Pancreas (tissue), 10 donors: ENCODE data around the gene TM4SF1. TPM values are rescaled to one million over a fixed set of nuclear protein-coding genes. Genes with fewer than 3 reads are reported as not detected.

Experiments used
- ATAC-seq, 4 donors: fragments of 200-7000 bp; cut with Tn5 transposase; one replicate each; pipeline versions ENCODE4 v1.8.0 to v1.9.1; 2020; ENCODE audit warnings: mild to moderate bottlenecking in 4 of 4, moderate library complexity in 4 of 4
- DNase-seq, 6 donors: peaks; one replicate each; pipeline ENCODE4 v3.0.0-alpha.2; 2020
- FAIRE-seq: peaks from 2 replicates; lab custom pipeline; 2012; peaks lifted over from hg19 to GRCh38; lab: Jason Lieb, UNC
- H3K27ac ChIP-seq, 4 donors: fragments of 200-600 bp; sonication (generic); 1 replicate in 3 of 4; 2 replicates in 1 of 4; pipeline versions ENCODE4 v1.5.0 to v1.8.0; 2020
- H3K27me3 ChIP-seq, 4 donors: fragments of 200-600 bp; one replicate each; pipeline ENCODE4 v1.8.0; 2021
- H3K36me3 ChIP-seq, 3 donors: fragments of 200-600 bp; sonication (generic) in 1 of 3; one replicate each; pipeline versions ENCODE4 v1.5.0 to v1.8.0; 2020 to 2021
- H3K4me1 ChIP-seq, 3 donors: fragments of 200-600 bp; one replicate each; pipeline ENCODE4 v1.8.0; 2021
- H3K4me3 ChIP-seq, 4 donors: fragments of 200-600 bp; sonication (generic) in 2 of 4; one replicate each; pipeline versions ENCODE4 v1.5.0 to v1.8.0; 2020 to 2021
- H3K9me3 ChIP-seq, 4 donors: fragments of 200-600 bp; one replicate each; pipeline ENCODE4 v1.8.0; 2021
- CTCF ChIP-seq, 4 donors: fragments of 200-600 bp; sonication (generic) in 3 of 4; IDR thresholded peaks; one replicate each; pipeline versions ENCODE4 v1.5.0 to v1.8.0; 2021; ENCODE audit warnings: antibody characterized with exemption in 4 of 4
- WGBS, 2 donors: extraction: QIAGEN DNeasy Blood & Tissue Kit; methylation state at CpG; one replicate each; pipeline ENCODE4 v1.1.7; 2013; 5-methylcytosine and 5-hydroxymethylcytosine counted together
- intact Hi-C, 3 donors: fragments of 100-400 bp; cut with DNase I; formaldehyde crosslinking; loops; one replicate each; pipeline versions ENCODE4 v1.11.1 to v1.14.2; 2022
- polyA plus RNA-seq, 2 donors: library from polyadenylated mRNA; stranded (reverse); fragments of 200-250 nt; gene quantifications; one replicate each; pipeline ENCODE4 v1.2.3, GENCODE V29; 2013
- total RNA-seq, 6 donors: library from RNA; stranded (reverse); fragmentation: NEBNext Ultra II Directional in 4 of 6; extraction: Animal tissue kit (Norgen Biotek cat#: 25700) in 4 of 6; gene quantifications; one replicate each; pipeline versions ENCODE4 v1.2.1 to v1.2.4, GENCODE V29; 2021 to 2023
- donor health status: healthy with polysubstance abuse.
- donor health status: DM: no; HTN: no; CAD: no; lungs with moderate emphysema.
- donor health status: DM: no; HTN: no; CAD: no.
- donor health status: control.
- donor health status: control.
- donor health status: Bipolar disorder and iron deficiency.
- donor health status: DM: yes; HTN: yes; CAD: no.
- donor health status: DM: no; HTN: no; CAD: no.
- donor health status: DM: no; HTN: no; CAD: no.
- donor health status: DM: yes; HTN: yes; CAD: no.

Gene TM4SF1
- total RNA-seq, result 100 to 1,000 TPM in 3 of 6 donors, 10 to 100 TPM in 3; 53.7 to 226 (median 92.1) TPM
- polyA plus RNA-seq, result 100 to 1,000 TPM in 1 of 2 donors, 10 to 100 TPM in 1; 85.0 to 183 TPM

- FAIRE-seq, result no peak
- no peak for TF ChIP-seq CTCF (IDR thresholded peaks at IDR 0.05)
- Histone ChIP-seq H3K36me3 (peaks cover 0 to 21% (median 7%) of the 10 kb centered on the region in 3 donors), H3K27me3 (no peaks in the 10 kb centered on the region), H3K4me3 (peak within 1 kb of the TSS; percentile 9 to 49 (median 27)), H3K9me3 (no peaks in the 10 kb centered on the region), H3K27ac (peak within 1 kb of the TSS; percentile 56 to 97 (median 76)), H3K4me1 (peaks cover 26 to 40% (median 30%) of the 10 kb centered on the region in 3 donors)
- peak in 5 of 6 donors; percentile 55 to 81 (median 69) for DNase-seq
- WGBS, 2 donors, result 23 to 30% methylated on average over 15 of the region's 15 CpGs
- ATAC-seq, result peak; percentile 78 to 85 (median 82)
- intact Hi-C loops, result no loop called here
These were observed at the start of gene TM4SF1 for GRCh38 chr3:149377408-149378364. Gene TM4SF1, minus strand, starts transcription at chr3:149377649. Its CDS starts 102 bp downstream, at chr3:149377547.

- no peak for TF ChIP-seq CTCF (IDR thresholded peaks at IDR 0.05)
- FAIRE-seq, result no peak
- H3K27ac ChIP-seq, result no peak overlapping the region
- no peak for ATAC-seq
- no peak for DNase-seq
- intact Hi-C loops, result no loop called here
- WGBS, 2 donors, result 56 to 66% methylated on average over 2 of the region's 2 CpGs
- H3K36me3 ChIP-seq, result no peaks in the 10 kb centered on the region
- H3K27me3 ChIP-seq, result no peaks in the 10 kb centered on the region
- H3K9me3 ChIP-seq, result no peaks in the 10 kb centered on the region
- no peak overlapping the region for H3K4me3 ChIP-seq
- H3K4me1 ChIP-seq, result no peaks in the 10 kb centered on the region
These were observed 48.9 kb upstream of the TM4SF1 start for GRCh38 chr3:149426325-149426724.

- FAIRE-seq, result no peak
- WGBS, 2 donors, result 66% methylated on average over 2 of the region's 2 CpGs
- no peak overlapping the region for H3K4me3 ChIP-seq
These were observed 47.5 kb upstream of the TM4SF1 start for GRCh38 chr3:149424918-149425317.

GRCh38 chr3:149421764-149422163 lies 44.3 kb upstream of the TM4SF1 start:
- Histone ChIP-seq H3K27ac (no peak overlapping the region), H3K4me1 (peaks cover 0 to 3% (median 0%) of the 10 kb centered on the region in 3 donors), H3K4me3 (no peak overlapping the region), H3K9me3 (no peaks in the 10 kb centered on the region), H3K36me3 (no peaks in the 10 kb centered on the region), H3K27me3 (no peaks in the 10 kb centered on the region)
- TF ChIP-seq CTCF (IDR thresholded peaks at IDR 0.05), result no peak
- DNase-seq, result no peak
- intact Hi-C loops, result no loop called here
- FAIRE-seq, result no peak
- no peak for ATAC-seq
- 96% methylated on average over 2 of the region's 2 CpGs for WGBS, 2 donors

More at GRCh38 chr3:149424918-149425317, 47.5 kb upstream of the TM4SF1 start:
- H3K36me3 ChIP-seq, result no peaks in the 10 kb centered on the region
- TF ChIP-seq CTCF (IDR thresholded peaks at IDR 0.05), result no peak
- DNase-seq (no peak), ATAC-seq (peak in 2 of 4 donors; percentile 14 to 54)
- no peak overlapping the region for H3K27ac ChIP-seq
- no peaks in the 10 kb centered on the region for H3K9me3 ChIP-seq
- no peaks in the 10 kb centered on the region for H3K4me1 ChIP-seq
- H3K27me3 ChIP-seq, result no peaks in the 10 kb centered on the region
- intact Hi-C loops, result no loop called here
